GM12875 (cell line): ENCODE results near the gene ZNF488.

Experiments used
- H3K4me3 ChIP-seq: one replicate; pipeline ENCODE4 v1.5.1; 2011; ENCODE audit warnings: low read depth, low read length, control low read depth
- TF ChIP-seq, protein P1 (sequence below): IDR thresholded peaks from 2 replicates; pipeline ENCODE4 v1.5.1; 2011; ENCODE audit warnings: low read depth, mild to moderate bottlenecking, control low read depth, inconsistent platforms, low read length, moderate library complexity, borderline replicate concordance; ENCODE audit not compliant: insufficient read depth

Gene ZNF488

DNA sequence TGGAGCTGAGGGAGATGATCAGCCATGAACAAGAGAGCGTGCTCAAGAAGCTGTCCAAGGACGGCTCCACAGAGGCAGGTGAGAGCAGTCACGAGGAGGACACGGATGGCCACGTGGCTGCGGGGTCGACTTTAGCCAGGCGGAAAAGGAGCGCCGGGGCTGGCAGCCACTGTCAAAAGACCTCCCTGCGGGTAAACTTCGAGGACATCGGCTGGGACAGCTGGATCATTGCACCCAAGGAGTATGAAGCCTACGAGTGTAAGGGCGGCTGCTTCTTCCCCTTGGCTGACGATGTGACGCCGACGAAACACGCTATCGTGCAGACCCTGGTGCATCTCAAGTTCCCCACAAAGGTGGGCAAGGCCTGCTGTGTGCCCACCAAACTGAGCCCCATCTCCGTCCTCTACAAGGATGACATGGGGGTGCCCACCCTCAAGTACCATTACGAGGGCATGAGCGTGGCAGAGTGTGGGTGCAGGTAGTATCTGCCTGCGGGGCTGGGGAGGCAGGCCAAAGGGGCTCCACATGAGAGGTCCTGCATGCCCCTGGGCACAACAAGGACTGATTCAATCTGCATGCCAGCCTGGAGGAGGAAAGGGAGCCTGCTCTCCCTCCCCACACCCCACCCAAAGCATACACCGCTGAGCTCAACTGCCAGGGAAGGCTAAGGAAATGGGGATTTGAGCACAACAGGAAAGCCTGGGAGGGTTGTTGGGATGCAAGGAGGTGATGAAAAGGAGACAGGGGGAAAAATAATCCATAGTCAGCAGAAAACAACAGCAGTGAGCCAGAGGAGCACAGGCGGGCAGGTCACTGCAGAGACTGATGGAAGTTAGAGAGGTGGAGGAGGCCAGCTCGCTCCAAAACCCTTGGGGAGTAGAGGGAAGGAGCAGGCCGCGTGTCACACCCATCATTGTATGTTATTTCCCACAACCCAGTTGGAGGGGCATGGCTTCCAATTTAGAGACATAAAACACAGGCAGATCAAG lies 58.5 kb downstream of the ZNF488 start:
- TF ChIP-seq, protein P1, sequence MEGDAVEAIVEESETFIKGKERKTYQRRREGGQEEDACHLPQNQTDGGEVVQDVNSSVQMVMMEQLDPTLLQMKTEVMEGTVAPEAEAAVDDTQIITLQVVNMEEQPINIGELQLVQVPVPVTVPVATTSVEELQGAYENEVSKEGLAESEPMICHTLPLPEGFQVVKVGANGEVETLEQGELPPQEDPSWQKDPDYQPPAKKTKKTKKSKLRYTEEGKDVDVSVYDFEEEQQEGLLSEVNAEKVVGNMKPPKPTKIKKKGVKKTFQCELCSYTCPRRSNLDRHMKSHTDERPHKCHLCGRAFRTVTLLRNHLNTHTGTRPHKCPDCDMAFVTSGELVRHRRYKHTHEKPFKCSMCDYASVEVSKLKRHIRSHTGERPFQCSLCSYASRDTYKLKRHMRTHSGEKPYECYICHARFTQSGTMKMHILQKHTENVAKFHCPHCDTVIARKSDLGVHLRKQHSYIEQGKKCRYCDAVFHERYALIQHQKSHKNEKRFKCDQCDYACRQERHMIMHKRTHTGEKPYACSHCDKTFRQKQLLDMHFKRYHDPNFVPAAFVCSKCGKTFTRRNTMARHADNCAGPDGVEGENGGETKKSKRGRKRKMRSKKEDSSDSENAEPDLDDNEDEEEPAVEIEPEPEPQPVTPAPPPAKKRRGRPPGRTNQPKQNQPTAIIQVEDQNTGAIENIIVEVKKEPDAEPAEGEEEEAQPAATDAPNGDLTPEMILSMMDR: no peak
- no peak overlapping the region for H3K4me3 ChIP-seq

DNA sequence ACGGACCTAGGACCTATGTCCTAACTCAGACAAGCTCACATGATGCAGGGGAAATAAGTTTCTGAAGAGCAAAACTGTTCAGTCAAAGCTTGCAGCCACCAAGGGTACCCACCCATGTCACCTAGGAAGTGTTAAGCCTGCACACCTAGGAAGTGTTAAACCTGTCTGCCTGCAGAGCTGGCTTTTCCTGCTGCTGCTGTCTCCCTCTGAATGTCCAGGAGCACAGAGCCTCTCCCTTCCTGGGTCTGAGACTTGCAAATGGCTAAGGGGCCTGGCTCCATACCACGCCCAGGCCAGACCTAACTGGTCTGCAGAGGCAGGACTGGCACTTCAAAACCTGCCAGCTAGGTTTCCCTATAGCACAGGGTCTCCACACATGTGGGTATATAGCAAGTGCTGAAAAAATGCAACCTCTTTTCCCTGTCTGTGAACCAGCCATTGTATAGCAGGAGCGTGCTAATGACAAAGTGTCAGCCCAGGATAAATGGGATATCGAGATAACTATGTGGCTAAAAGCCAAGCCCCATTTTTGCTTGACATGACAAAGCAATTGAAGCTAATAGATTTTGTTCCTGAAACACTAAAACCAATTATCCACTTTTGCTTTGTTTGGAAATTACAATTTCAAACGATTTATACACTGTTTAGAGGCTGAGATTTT lies 60.3 kb downstream of the ZNF488 start:
- H3K4me3 ChIP-seq: no peak overlapping the region
- TF ChIP-seq, protein P1: no peak

DNA sequence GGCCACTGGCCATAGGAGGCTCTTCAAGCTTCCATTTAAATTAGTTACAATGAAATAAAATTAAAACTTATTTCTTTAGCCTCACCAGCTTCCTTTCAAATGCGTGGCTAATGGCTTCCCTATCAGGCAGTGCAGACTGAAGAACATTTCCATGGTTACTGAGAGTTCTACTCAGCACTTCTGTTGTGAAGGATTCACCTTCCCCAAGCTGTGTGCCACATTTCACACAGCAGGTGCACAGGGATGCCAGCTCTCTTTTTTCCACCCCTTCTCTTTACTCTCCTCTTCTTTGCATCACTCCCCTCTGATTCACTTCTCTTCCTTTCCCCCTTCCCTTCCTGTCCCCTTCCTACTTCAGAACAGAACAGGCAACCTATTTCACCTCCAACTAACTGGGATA lies 61.0 kb downstream of the ZNF488 start:
- TF ChIP-seq, protein P1: no peak
- no peak overlapping the region for H3K4me3 ChIP-seq

DNA sequence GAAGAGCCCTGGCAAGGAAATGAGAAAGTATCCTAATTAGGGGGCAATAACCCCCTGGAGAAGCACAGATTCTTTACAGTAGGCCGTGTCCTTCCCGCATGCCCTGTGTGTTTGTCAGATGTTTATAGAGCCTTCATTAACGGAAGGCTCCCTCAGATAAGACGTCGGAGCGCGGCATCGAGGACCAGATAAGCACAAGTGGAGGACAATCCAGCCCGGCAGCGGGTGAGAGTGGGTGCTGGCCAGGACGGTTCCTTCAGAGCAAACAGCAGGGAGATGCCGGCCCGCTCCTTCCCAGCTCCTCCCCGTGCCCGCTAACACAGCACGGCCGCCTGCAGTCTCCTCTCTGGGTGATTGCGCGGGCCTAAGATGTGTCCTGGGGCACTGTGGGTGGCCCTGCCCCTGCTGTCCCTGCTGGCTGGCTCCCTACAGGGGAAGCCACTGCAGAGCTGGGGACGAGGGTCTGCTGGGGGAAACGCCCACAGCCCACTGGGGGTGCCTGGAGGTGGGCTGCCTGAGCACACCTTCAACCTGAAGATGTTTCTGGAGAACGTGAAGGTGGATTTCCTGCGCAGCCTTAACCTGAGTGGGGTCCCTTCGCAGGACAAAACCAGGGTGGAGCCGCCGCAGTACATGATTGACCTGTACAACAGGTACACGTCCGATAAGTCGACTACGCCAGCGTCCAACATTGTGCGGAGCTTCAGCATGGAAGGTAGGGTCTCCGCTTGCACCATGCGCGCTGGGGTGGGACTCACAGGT lies 61.6 kb downstream of the ZNF488 start, which contains the start of gene GDF2:
Gene GDF2, plus strand, starts transcription at position 155 of the 762 bp plus-strand sequence. Its CDS starts 215 bp downstream, at position 370.
- TF ChIP-seq, protein P1: no peak
- no peak within 1 kb of the TSS for H3K4me3 ChIP-seq

DNA sequence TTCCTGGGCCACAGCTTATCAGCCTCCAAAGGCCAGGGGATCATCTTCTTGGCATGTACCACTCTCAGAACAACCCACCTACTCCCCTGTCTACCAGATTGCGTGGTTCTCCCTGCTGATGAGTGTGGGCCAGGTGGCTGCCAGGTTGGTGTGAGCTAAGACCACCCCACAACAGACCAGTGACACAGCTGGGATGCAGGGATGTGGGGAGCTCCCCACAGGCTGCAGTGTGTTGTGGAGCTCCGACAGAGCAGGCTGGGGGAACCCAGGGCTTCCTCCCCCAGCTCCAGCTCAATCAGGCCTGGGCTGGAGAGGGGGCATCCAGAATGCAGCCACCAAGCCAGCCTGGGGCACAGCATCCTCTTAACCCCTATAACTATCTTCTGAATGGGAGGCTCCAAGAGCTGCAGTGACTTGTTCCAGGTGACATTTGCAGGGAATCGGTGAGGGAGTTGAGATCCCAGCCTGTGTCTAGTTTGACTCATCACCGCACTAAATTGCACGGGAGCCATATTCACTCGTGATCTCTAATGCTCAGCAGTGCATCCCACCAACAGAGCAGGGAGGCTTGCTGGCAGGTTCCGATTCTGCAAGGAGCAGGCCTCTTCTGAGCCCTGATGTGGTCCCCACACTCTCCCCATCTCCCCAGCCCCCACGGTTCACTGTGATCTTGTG lies 62.4 kb downstream of the ZNF488 start:
- no peak overlapping the region for H3K4me3 ChIP-seq
- TF ChIP-seq, protein P1: no peak

DNA sequence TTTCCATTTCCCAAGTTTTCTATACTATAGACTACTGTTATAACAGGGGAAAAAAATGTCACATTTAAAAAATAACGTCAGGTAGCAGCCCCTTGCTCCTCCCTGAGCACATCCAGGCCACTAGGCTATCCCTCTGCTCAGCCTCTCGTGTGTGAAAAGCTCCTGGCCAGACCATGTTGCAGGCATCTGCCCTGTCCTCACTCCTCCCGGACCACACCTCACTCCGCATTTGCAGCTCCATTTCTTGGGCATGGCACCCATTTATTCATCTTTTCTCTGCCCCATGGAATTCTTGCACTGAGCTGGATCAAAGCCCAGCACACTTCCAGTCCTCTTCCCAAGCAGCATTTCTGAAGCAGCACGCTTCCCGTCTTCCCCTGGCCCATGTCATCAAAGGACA lies 63.3 kb downstream of the ZNF488 start:
- TF ChIP-seq, protein P1: no peak
- no peak overlapping the region for H3K4me3 ChIP-seq
